Hematopoietic multipotent progenitor cell treated with erythropoietin and hydrocortisone succinate and interleukin-3 and kit ligand, for 17 days (in vitro differentiated cells): Measurements from ENCODE around the gene RSPH6A.
"Not testable (repeated sequence)": the region's sequence is repeated elsewhere in the genome, so short reads cannot be mapped to it uniquely, and the experiment has no call there.

Experiments
- DNase-seq: peaks from one replicate; pipeline ENCODE4 v3.0.0-alpha.2; 2015; ENCODE audit warnings: low spot score

RSPH6A gene

GRCh38 chr19:45800070-45800553 is 15.0 kb downstream of the RSPH6A start:
- DNase-seq = no peak

DNA sequence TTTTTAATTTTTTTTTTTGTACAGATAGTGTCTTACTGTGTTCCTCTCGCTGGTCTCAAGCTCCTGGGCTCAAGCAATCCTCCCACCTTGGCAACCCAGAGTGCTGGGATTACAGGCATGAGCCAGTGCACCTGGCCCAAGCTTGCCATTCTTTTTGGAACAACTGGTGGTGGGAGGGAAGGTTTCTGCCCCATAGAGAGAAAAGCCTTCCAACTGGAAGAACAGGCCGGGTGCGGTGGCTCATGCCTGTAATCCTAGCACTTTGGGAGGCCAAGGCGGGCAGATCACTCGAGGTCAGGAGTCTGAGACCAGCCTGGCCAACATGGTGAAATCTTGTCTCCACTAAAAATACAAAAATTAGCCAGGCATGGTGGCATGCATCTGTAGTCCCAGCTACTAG is 15.6 kb downstream of the RSPH6A start:
- not testable (repeated sequence) for DNase-seq

DNA sequence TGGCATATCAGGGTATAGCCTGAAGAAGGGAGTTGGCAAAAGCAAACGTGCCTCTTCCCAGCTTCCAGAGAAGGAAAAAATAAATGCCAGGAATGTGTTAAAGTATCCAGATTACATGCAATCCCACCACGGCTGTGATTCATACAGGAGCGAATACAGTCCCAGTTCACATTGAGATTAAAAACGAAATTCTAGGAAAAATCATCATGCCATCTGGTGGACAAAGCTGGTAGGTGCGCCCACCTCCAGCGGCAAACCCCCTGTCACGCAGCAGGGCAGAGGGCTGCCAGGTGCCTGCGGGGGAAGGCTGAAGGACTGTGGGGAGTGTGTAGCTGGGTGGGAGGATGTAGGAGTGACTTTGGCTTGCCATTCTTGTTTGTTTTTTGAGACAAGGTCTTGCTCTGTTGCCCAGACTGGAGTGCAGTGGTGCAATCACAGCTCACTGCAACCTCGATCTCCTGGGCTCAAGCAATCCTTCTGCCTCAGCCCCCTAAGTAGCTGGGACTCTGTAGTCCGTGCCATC is 16.1 kb downstream of the RSPH6A start:
- peak; percentile 68 for DNase-seq

DNA sequence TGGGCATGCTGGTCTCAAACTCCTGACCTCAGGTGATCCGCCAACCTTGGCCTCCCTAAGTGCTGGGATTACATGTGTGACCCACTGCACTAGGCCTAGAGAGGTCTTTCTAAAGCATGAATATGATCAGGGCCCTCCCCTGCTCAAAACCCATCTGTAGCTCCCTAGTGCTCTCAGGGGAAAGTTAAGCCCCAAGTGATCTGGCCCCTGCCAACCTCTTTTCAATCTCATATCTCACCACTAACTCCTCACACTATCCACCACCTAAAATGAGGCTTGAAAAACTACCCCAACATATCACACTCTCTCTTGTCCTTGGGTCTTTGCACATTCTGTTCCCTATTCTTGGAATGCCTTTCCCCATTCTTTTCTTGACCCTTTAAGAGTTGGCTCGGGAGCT is 20.5 kb downstream of the RSPH6A start:
- no peak for DNase-seq

DNA sequence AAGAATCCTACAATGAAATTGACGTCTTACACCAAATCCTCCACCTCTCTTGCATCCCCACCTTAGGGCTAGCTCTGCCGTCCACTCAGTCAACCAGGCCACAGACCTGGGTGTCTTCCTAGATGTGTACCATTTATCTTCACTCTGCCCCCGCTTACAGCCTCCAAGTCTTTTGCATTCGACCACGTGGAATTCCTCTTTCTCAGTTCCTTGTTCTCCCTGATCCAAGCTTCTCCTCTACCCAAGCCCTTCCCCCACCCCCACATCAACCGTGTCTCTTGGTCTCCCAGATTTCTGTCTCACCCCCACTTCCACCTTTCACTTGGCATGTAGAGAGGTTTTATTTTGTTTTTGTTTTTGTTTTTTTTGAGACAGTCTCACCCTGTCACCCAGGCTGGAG is 21.2 kb downstream of the RSPH6A start:
- DNase-seq = no peak

GRCh38 chr19:45793178-45793564 is 21.9 kb downstream of the RSPH6A start:
- no peak for DNase-seq

DNA sequence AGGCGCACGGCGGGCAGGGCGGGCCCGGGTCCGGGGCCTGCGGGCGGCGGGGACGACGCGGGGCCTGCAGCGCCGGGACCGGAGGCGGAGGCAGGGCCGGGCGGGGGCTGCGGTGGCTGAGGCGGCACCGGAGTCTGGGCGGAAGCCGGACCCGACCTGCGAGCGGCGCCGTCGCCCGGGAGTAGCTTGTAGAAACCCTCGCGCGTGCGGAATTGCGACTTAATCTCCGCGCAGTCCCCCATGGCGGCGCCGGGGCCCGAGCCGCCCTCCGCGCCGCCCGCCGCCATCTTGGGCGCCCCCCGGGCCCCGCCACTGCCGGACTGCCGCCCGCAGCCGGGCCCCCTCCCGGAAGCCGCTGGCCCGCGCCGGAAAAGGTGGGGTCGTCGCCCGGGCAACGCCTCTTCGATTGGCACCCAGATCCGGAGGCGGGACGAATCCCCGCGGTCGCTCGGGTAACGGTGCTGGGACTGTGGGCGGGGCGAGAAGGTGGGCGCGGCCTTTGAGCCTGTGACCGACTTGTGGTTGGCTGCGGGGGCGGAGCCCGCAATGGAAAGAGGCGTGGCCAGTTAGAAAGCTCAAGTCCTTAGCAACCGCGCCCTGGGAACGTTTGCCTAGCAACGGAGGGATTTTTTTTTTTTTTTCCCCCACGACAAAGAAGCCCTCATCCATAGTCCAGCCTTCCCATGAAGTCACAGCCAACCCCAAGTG is 22.5 kb downstream of the RSPH6A start, which contains the start of gene DMWD:
TSS of gene DMWD (minus strand) at position 376 of the 708 bp plus-strand sequence. CDS start at position 287, 89 bp downstream.
- DNase-seq = peak; percentile 99

GRCh38 chr19:45791744-45792469 is 23.2 kb downstream of the RSPH6A start:
- no peak for DNase-seq

DNA sequence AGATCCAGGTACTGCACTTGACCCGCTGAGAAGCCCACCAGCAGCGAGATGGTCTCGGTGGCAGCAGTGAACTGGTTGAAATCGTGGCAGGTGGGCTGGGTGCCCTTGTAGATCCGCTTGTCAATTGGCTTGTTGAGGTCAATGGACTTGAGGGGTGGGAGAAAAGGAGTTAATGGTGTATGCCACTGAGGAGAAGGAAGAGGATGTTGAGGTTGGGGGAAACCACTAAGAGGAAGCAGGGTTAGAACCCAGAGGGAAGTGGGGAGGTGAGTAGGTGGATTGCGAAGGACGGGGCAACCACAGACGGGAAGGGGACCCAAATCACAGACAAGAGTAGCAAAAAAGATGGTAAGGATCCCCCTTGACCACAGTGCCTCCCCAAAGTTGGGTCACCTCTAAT is 24.2 kb downstream of the RSPH6A start:
- no peak for DNase-seq

- no peak for DNase-seq
Observed at GRCh38 chr19:45789035-45789786, 25.9 kb downstream of the RSPH6A start.

DNA sequence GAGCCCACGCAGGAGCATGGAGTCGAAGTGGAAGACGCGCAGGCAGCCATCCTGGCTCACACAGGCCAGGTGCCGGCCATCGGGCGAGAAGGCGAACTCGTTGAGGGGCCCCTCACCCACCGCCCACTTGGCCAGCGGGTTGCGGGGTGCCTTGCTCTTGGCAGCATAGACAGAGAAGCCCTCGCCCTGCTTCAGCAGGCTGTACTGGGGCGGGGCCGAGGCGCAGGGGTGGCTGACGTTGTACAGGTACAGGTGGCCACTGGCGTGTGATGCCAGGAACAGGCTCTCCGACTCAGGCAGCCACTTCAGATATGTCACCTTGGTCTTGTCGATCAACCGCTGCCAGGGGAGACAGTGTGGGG is 28.6 kb downstream of the RSPH6A start:
- no peak for DNase-seq

DNA sequence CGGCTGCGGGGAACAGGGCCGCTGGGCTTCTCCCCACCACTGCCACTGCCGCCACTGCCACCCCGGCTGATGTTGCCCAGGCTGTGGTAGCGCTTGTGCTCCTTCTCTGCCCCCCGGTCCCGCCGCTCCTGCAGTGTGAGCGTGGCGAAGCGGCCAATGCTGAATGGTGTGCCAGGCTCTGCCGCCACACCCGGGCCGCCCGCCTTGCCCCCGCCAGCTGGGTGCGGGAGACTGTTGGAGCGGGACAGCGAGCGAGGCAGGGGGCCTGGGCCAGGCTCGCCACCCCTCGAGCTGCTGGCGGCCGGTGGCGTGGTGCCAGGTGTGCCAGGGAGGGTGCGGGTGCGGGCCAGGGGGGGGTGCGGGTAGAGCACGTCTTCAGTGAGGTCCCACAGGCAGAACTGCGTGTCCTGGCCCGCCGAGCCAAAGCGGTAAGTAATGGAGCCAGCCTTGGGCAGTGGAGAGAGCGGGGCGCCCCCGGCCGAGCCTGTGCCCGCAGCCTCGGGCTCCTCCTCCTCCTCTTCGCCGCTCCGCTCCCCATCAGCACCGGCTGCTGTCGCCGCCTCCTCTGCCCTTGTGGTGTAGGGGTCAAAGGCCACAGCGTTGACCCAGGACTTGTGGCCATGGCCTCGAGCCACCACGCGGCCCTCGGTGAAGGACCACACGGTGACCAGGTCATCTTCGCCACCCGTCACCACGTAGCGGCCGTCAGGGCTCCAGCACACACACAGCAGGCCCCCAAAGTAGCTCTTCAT is 29.2 kb downstream of the RSPH6A start:
- no peak for DNase-seq

DNA sequence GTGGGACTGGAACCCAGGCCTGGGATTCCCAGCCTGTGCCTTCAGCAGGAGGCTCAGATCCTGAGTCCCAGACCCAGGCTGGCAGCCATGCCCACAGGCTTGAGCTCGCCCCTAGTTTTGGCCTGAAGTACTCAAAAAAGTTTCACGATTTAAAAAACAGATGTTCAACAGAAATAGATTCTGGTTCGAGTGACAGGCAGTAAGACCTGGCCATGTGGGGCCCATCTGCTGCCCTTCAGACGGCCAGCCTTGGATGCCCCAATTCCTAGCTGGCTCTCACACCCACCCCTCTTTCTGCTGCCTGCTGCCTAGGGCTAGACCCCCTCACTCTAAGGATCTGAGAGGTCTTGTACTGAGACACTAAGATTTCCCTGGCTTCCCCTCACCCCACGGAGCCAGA is 30.0 kb downstream of the RSPH6A start:
- DNase-seq = no peak

DNA sequence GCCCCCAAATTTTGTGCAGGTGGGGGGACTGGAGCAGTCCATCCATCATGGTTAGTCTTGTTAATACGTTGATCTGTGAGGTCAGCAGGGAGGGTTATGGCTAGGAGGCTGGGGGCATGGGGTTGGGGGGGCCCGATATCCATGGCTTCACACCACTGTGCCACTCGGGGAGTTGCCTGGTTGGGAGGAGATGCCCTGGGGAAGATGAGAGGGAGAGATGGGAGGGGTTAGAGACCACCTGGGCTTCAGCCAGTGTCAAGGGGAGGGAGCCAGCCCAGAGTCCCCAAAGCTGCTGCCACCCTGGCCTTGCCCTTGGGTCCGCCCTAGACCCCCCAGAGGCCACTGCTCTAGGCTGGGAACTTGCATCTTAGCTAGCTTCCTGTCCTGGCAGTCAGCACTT is 31.0 kb downstream of the RSPH6A start:
- DNase-seq = no peak

DNA sequence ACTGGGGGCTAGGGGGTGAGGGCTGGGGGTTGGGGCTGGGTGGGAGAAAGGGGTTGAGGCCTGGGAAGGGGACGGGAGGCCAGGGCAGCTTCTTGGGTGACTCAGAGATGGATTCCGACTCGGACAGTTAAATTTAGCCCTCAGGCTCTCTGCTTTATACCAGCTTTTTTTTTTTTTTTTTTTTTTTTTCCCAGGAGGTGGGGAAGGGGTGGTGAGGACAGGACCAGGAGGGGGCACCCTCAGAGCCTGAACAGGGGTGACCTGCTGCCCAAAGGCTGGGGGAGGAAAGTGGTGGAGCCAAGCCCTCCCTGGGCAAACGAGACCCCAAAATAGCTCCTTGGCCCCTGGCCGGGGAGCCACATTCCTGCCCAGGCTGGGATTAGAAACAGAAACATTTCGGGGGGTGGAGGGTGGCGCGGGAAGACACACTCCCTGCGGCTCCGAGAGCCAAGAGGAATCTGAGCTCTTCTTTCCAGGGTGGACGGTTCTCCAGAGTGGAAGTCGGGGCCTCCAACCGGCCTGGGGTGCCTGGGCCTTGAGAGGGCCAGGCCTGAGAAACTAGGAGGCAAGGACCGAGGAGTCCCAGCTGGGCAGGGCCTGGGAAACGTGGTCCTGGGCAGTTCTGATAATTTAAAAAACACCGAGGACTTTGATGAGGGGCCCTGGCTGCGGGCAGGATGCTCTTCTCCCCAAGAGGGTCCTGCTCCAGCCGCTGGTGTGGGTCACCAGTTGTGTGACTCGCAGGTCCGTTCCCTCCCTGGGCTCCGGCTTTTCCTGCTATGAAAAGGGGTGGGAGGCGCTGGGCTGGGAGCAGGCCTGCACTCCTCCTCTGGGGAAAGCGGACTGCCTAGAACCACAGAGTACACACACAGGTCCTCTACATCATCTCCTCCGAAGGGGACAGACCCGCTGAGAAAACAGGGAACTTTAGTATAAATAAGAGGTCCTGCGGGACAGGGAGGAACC is 32.0 kb downstream of the RSPH6A start:
- DNase-seq = no peak

GRCh38 chr19:45782162-45782691 is 32.9 kb downstream of the RSPH6A start, which contains the start of gene DMPK:
TSS of gene DMPK (minus strand) at chr19:45782490. CDS start at chr19:45782352, 138 bp downstream.
- no peak for DNase-seq

GRCh38 chr19:45781214-45782161 is 33.6 kb downstream of the RSPH6A start:
- no peak for DNase-seq

GRCh38 chr19:45780448-45781213 is 34.5 kb downstream of the RSPH6A start:
- DNase-seq = no peak
